Stromal cell of bone marrow (primary cell): Measurements from ENCODE around the gene RPL22.

Experiments
- DNase-seq: peaks from one replicate; pipeline ENCODE4 v3.0.0-alpha.2; 2012; ENCODE audit warnings: low read depth

RPL22 gene

GRCh38 chr1:6199298-6200187 is at the start of gene RPL22:
TSS of gene RPL22 (minus strand) at chr1:6199595. CDS start at chr1:6199573, 22 bp downstream.
- peak; percentile 99 for DNase-seq

- DNase-seq, result no peak
These were observed 48.9 kb upstream of the RPL22 start for GRCh38 chr1:6248161-6248776.

- DNase-seq, result no peak
These were observed 48.3 kb upstream of the RPL22 start for GRCh38 chr1:6247651-6248050.

- DNase-seq, result no peak
These were observed 47.4 kb upstream of the RPL22 start for GRCh38 chr1:6246497-6247467.

GRCh38 chr1:6245869-6246496 is 46.6 kb upstream of the RPL22 start:
- no peak for DNase-seq

- DNase-seq, result no peak
These were observed 45.9 kb upstream of the RPL22 start for GRCh38 chr1:6245086-6245868.

- no peak for DNase-seq
These were observed 45.1 kb upstream of the RPL22 start for GRCh38 chr1:6244401-6245049.

- DNase-seq, result no peak
These were observed 44.6 kb upstream of the RPL22 start, which contains the start of gene HES3 for GRCh38 chr1:6243993-6244392. TSS of gene HES3 (plus strand) at chr1:6244179. CDS start at chr1:6244366, 187 bp downstream.

- no peak for DNase-seq
These were observed 43.8 kb upstream of the RPL22 start for GRCh38 chr1:6243053-6243834.

GRCh38 chr1:6241887-6242740 is 42.7 kb upstream of the RPL22 start:
- DNase-seq, result no peak

GRCh38 chr1:6241107-6241886 is 41.9 kb upstream of the RPL22 start:
- DNase-seq, result no peak

GRCh38 chr1:6239950-6240768 is 40.8 kb upstream of the RPL22 start:
- no peak for DNase-seq

- no peak for DNase-seq
These were observed 39.9 kb upstream of the RPL22 start for GRCh38 chr1:6239213-6239752.

GRCh38 chr1:6237093-6237492 is 37.7 kb upstream of the RPL22 start:
- DNase-seq, result no peak

- DNase-seq, result no peak
These were observed 35.9 kb upstream of the RPL22 start for GRCh38 chr1:6235296-6235677.

- peak; percentile 10 for DNase-seq
These were observed 35.3 kb upstream of the RPL22 start for GRCh38 chr1:6234502-6235295.
